Ishikawa (cell line): ENCODE results near the gene STARD8.

ENCODE experiments used
- CEBPB ChIP-seq: IDR thresholded peaks from 2 replicates; pipeline ENCODE4 v1.6.1; 2012
- CREB1 ChIP-seq: IDR thresholded peaks from 2 replicates; pipeline ENCODE4 v1.6.1; 2012; ENCODE audit warnings: low read depth
- EGR1 ChIP-seq: IDR thresholded peaks from 2 replicates; pipeline ENCODE4 v1.6.1; 2012
- EP300 ChIP-seq: IDR thresholded peaks from 2 replicates; pipeline ENCODE4 v1.6.1; 2012; ENCODE audit warnings: borderline replicate concordance
- FOXM1 ChIP-seq: IDR thresholded peaks from 2 replicates; pipeline ENCODE4 v1.6.1; 2012; ENCODE audit warnings: low read depth, borderline replicate concordance
- NFIC ChIP-seq: IDR thresholded peaks from 2 replicates; pipeline ENCODE4 v1.6.1; 2012
- RAD21 ChIP-seq: IDR thresholded peaks from 2 replicates; pipeline ENCODE4 v1.6.1; 2012; ENCODE audit warnings: low read depth
- TAF1 ChIP-seq: IDR thresholded peaks from 2 replicates; pipeline ENCODE4 v1.6.1; 2012; ENCODE audit warnings: low read depth, mild to moderate bottlenecking
- TCF12 ChIP-seq: IDR thresholded peaks from 2 replicates; pipeline ENCODE4 v1.6.1; 2012; ENCODE audit warnings: low read depth
- TEAD4 ChIP-seq: IDR thresholded peaks from 2 replicates; pipeline ENCODE4 v1.6.1; 2012
- YY1 ChIP-seq: IDR thresholded peaks from 2 replicates; pipeline ENCODE4 v1.6.1; 2012; ENCODE audit warnings: low read depth
- ZBTB7A ChIP-seq: IDR thresholded peaks from 2 replicates; pipeline ENCODE4 v1.6.1; 2012; ENCODE audit warnings: low read depth
- TF ChIP-seq, protein P1 (sequence below): IDR thresholded peaks from 2 replicates; pipeline ENCODE4 v1.6.1; 2012; ENCODE audit warnings: low read depth, mild to moderate bottlenecking
- TF ChIP-seq, protein P2 (sequence below): IDR thresholded peaks from 2 replicates; pipeline ENCODE4 v1.6.1; 2012
- TF ChIP-seq, protein P3 (sequence below): IDR thresholded peaks from 2 replicates; pipeline ENCODE4 v1.6.1; 2012

Gene STARD8

DNA sequence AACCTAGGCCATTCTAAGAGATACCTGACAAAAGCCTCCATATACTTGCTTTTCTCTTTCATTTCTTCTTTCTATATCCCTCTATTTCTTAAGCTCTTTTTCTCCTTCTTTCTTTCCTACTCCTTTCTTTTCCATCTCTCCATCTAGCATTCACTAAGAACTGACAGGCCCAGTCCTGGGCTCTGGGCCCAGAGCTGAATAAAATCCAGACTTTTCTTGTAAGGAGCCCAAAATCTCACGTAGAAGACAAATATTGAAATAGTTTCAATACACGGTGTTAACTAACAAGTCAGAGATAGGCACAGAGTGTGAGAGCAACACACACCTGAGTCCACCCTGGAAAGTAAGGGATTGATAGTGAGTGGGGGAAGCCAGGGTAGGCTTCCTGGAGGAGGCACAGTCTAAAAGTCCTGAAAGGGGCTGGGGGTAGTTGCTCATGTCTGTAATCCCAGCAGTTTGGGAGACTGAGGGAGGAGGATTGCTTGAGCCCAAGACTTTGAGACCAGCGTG lies 108.2 kb downstream of the STARD8 start:
- TF ChIP-seq RAD21 (no peak), TCF12 (no peak), ZBTB7A (no peak), FOXM1 (no peak), TAF1 (no peak), EGR1 (no peak), EP300 (no peak), CREB1 (no peak), TEAD4 (no peak), CEBPB (no peak), NFIC (no peak), YY1 (no peak)
- TF ChIP-seq, protein P1, sequence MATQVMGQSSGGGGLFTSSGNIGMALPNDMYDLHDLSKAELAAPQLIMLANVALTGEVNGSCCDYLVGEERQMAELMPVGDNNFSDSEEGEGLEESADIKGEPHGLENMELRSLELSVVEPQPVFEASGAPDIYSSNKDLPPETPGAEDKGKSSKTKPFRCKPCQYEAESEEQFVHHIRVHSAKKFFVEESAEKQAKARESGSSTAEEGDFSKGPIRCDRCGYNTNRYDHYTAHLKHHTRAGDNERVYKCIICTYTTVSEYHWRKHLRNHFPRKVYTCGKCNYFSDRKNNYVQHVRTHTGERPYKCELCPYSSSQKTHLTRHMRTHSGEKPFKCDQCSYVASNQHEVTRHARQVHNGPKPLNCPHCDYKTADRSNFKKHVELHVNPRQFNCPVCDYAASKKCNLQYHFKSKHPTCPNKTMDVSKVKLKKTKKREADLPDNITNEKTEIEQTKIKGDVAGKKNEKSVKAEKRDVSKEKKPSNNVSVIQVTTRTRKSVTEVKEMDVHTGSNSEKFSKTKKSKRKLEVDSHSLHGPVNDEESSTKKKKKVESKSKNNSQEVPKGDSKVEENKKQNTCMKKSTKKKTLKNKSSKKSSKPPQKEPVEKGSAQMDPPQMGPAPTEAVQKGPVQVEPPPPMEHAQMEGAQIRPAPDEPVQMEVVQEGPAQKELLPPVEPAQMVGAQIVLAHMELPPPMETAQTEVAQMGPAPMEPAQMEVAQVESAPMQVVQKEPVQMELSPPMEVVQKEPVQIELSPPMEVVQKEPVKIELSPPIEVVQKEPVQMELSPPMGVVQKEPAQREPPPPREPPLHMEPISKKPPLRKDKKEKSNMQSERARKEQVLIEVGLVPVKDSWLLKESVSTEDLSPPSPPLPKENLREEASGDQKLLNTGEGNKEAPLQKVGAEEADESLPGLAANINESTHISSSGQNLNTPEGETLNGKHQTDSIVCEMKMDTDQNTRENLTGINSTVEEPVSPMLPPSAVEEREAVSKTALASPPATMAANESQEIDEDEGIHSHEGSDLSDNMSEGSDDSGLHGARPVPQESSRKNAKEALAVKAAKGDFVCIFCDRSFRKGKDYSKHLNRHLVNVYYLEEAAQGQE = no peak
- TF ChIP-seq, protein P2, sequence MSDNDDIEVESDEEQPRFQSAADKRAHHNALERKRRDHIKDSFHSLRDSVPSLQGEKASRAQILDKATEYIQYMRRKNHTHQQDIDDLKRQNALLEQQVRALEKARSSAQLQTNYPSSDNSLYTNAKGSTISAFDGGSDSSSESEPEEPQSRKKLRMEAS = no peak
- TF ChIP-seq, protein P3, sequence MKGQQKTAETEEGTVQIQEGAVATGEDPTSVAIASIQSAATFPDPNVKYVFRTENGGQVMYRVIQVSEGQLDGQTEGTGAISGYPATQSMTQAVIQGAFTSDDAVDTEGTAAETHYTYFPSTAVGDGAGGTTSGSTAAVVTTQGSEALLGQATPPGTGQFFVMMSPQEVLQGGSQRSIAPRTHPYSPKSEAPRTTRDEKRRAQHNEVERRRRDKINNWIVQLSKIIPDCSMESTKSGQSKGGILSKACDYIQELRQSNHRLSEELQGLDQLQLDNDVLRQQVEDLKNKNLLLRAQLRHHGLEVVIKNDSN = no peak

DNA sequence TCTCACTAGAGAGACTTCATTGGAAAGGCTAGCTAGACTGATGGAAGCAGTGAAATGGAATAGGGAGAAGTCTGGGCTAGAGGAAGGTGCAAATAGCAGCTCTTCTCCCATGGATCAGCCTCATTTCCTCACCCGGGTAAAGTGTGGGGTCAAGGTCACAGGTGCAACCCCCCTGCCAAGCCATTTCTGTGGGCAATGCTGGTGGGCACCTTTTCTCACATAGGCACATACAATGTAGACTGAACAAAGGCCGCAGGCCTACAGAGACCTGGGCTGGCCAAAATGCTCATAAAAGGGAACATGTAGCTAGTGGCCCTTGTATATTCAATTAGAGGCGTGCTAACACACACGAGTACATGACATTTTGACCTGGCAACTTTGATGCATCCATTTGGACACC lies 109.9 kb downstream of the STARD8 start:
- TF ChIP-seq TCF12 (no peak), NFIC (no peak), EP300 (no peak), ZBTB7A (no peak), CREB1 (no peak), YY1 (no peak), RAD21 (no peak), CEBPB (no peak), EGR1 (no peak)
- TF ChIP-seq, protein P3 = no peak
- TF ChIP-seq, protein P2 = no peak

DNA sequence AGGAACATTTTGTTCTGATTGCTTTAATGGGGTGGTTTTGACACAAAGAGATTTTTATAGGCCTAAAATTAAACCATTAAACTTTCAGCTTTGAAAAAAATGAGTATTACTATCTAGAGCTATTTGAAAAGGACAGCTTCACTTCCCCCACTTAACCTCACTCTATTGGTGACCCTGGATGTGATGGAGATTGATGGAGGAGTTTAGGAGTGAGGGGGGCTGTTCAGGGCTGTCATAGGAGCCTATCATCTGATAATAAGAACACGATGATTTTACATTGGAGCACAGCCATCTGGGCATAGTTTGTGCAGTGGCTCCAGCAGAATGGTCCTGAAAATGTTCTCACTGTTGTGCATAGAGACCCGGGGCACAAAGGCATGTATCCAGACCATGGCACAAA lies 110.3 kb downstream of the STARD8 start:
- TF ChIP-seq NFIC = no peak
- no peak for TF ChIP-seq CREB1
- no peak for TF ChIP-seq TAF1
- TF ChIP-seq TEAD4 = no peak
- TF ChIP-seq TCF12 = no peak
- TF ChIP-seq, protein P3 = no peak
- TF ChIP-seq, protein P1 = no peak
- no peak for TF ChIP-seq CEBPB
- TF ChIP-seq EP300 = no peak

DNA sequence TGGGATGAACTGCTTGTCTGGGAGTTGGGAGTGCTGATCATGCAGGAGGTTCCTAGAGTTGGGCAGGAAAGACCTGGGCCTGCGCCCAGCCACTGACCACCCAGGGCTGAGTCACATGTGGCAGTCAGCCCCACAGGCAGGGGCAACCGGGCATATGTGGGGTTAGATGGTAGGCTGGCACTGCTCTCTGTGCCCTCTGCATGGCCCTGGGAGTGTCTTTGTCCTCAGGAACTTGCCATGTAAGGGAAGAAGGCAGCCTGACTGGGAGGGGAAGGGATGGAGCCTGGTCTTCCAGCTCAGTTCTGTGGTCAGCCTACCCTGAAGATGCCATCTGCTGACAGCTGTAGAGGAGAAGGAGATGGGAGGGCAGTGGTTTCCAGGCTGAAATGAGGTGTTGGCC lies 111.2 kb downstream of the STARD8 start:
- TF ChIP-seq YY1 (no peak), RAD21 (no peak), TEAD4 (no peak), CEBPB (no peak), ZBTB7A (no peak), EP300 (no peak)

DNA sequence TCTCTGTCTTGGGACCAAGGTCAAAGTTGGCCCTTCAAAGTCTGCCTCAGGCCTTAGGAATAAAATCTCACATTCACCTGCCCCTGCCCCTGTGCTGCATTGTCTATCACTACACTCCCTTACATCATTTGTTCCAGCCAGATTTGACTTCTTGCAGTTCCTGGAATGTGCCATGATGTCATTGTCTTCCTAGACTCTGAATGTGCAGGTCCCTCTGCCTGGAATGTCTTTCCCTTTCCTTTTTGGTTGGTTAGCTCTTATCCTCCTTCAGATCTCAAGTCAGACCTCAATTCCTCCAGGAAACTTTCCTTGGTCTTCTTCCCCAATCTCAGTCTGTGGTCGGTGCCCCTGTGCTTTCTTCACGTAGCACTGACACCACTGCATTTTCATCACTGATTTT lies 113.6 kb downstream of the STARD8 start:
- no peak for TF ChIP-seq FOXM1
- TF ChIP-seq TEAD4 = no peak
- TF ChIP-seq, protein P3 = no peak
- TF ChIP-seq NFIC = no peak
- no peak for TF ChIP-seq YY1

DNA sequence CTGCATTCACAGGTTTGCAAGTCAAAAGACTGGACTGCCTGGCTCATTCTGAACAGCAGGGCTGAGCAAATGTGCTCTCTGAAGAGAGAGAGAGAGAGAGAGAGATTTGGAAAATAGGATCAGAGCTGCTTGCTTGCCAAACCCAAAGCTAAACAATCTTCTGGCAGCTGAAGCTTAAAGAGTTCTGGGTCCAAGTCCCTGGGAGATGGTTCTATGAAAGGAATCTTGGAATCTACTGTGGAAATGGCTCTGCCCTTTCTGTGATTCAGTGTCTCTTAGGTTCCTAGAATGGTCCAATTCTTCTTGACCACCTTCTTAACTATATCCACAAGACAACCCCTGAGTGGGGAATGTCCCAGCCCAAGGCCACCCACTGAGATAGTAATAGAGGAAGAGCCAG lies 115.3 kb downstream of the STARD8 start:
- no peak for TF ChIP-seq TCF12
- no peak for TF ChIP-seq YY1
- TF ChIP-seq TEAD4 = no peak
- TF ChIP-seq, protein P1 = no peak
- no peak for TF ChIP-seq FOXM1
- TF ChIP-seq CREB1 = no peak
- TF ChIP-seq EP300 = no peak
- TF ChIP-seq, protein P2 = no peak
- TF ChIP-seq RAD21 = no peak
- no peak for TF ChIP-seq CEBPB
- TF ChIP-seq ZBTB7A = no peak
- TF ChIP-seq TAF1 = no peak
- TF ChIP-seq EGR1 = no peak
- TF ChIP-seq, protein P3 = no peak
